ENCODE data around the gene SLC9B1.
"Not testable (repeated sequence)": the region's sequence is repeated elsewhere in the genome, so short reads cannot be mapped to it uniquely, and the experiment has no call there.

SLC9B1 gene

DNA sequence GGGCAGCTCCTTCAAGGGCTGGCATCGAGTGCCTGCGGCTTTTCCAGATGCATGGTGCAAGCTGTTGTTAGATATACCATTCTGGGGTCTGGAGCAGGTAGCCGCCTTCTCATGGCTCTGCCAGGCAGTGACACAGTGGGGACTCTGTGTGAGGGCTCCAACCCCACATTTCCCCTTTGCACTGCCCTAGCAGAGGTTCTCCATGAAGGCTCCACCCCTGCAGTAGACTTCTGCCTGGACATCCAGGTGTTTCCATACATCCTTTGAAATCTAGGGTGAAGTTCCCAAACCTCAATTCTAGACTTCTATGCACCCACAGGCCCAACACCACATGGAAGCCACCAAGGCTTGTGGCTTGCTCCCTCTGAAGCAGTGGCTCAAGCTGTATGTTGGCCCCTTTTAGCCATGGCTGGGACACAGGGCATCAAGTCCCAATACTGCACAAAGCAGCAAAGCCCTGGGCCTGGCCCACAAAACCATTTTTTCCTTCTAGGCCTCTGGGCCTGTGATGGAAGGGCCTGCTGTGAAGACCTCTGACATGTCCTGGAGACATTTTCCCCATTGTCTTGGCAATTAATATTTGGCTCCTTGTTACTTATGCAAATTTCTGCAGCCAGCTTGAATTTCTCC, 141.9 kb downstream of the SLC9B1 start:
- H3K9me3 ChIP-seq (ENCODE audit: control insufficient read depth, insufficient read depth, low read length), result peaks cover 12% of the 10 kb centered on the region
- H3K4me1 ChIP-seq (ENCODE audit: insufficient read depth, low read length); H3K36me3 ChIP-seq (ENCODE audit: insufficient read depth, low read length); H3K9ac ChIP-seq (ENCODE audit: low read depth, low read length): not testable (repeated sequence)

DNA sequence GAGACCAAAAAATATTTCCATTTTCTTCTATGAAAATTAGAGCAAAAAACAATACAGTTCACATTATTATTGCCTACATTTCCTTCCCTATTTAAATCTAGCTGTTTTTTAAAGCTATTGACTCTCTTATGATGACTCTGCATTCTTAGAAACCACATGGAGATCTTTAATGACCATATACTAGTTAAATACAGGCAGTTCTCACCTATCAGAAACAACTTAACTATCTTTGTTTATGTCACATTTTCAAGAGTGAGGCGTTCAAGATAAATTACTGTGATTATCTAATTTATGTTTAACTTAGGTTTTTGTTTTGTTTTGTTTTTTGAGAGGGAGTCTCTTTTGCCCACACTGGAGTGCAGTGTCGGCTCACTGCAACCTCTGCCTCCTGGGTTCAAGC, 147.7 kb downstream of the SLC9B1 start:
- Histone ChIP-seq H3K9ac (ENCODE audit: low read depth, low read length) (no peak overlapping the region), H3K4me1 (ENCODE audit: insufficient read depth, low read length) (0 out of 2 replicates have a peak, but pooled peaks cover 5% of the 10 kb centered on the region), H3K9me3 (ENCODE audit: control insufficient read depth, insufficient read depth, low read length) (peaks cover 9% of the 10 kb centered on the region), H3K36me3 (ENCODE audit: insufficient read depth, low read length) (peaks cover 8% of the 10 kb centered on the region; the same call in 1 of the 2 replicates)

DNA sequence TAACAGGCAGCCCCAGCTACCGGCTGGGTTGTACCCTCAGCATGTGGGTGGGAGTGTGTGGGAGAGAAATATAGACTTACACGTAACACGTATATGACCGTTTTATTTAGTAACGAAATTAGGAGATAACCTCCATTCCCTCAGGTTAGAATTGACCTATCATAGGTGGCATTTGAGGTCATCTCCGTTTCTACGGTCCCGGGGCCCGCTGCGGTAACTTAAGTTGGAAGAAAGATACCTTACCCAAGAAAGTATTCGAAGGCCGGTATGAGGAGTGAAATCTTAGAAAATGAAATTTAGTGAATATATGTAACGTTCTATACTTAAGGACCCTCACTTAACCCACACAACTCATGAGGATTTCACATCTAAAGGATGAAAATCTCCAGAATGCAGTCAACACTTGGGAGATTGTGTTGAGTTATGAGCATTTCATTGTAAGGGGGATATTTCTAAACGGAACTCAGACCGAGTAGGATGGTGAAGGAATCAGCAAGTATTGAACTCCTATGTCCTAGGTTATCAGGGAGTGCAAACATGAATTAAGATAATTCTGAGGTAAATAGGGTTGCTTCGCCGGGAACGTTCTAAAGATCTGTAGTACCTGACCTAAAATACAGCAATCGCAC, 149.8 kb downstream of the SLC9B1 start:
- H3K4me1 ChIP-seq (ENCODE audit: insufficient read depth, low read length), result 0 out of 2 replicates have a peak, but pooled peaks cover 5% of the 10 kb centered on the region

DNA sequence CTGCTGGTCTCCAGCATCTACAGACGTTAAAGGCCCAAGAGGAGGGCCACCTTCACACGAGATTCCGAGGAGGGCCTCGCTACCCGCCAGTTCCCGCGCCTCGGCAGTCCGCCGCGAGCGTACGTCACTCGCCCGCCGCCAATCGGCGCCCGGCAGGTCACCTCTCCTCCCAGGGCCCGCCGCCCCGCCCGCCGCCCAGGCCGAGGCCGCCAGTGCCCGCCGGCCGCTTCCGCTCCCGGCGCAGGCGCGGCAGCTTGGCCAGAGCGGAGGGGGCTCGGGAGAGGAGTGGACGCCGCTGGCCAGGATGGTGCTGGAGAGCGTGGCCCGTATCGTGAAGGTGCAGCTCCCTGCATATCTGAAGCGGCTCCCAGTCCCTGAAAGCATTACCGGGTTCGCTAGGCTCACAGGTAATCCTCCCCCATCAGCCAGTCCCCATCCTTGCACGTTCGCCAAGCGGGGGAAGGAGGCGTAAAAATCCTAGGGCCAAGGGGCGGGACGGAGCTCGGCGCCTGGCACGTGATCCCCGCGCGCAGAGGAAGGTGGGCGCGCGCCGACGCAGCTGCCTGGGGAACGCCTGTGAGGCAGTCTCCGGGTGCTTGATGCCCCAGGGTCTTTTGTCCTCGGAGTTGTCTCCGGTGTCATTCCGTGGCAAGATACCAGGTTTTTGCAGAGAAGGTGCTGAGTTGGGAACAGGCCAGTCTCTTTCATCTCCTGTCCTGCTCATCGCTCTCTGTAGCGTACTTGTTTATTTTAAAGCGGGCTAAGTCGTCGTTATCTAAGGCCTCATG, 150.5 kb downstream of the SLC9B1 start, which contains the start of gene CISD2:
Gene CISD2 (plus strand): TSS at position 212 of the 788 bp plus-strand sequence. CDS start 93 bp downstream, at position 305.
- no peaks in the 10 kb centered on the region for H3K9me3 ChIP-seq (ENCODE audit: control insufficient read depth, insufficient read depth, low read length)
- H3K36me3 ChIP-seq (ENCODE audit: insufficient read depth, low read length), result peaks cover 5% of the 10 kb centered on the region; the same call in 1 of the 2 replicates
- 0 out of 2 replicates have a peak, but pooled peaks cover 5% of the 10 kb centered on the region for H3K4me1 ChIP-seq (ENCODE audit: insufficient read depth, low read length)
- peak within 1 kb of the TSS; percentile 98 for H3K9ac ChIP-seq (ENCODE audit: low read depth, low read length)

More for the DNA sequence above, 149.8 kb downstream of the SLC9B1 start:
- peak overlapping the region; percentile 98 for H3K9ac ChIP-seq (ENCODE audit: low read depth, low read length)
- no peaks in the 10 kb centered on the region for H3K9me3 ChIP-seq (ENCODE audit: control insufficient read depth, insufficient read depth, low read length)
- peaks cover 7% of the 10 kb centered on the region; the same call in 1 of the 2 replicates for H3K36me3 ChIP-seq (ENCODE audit: insufficient read depth, low read length)

DNA sequence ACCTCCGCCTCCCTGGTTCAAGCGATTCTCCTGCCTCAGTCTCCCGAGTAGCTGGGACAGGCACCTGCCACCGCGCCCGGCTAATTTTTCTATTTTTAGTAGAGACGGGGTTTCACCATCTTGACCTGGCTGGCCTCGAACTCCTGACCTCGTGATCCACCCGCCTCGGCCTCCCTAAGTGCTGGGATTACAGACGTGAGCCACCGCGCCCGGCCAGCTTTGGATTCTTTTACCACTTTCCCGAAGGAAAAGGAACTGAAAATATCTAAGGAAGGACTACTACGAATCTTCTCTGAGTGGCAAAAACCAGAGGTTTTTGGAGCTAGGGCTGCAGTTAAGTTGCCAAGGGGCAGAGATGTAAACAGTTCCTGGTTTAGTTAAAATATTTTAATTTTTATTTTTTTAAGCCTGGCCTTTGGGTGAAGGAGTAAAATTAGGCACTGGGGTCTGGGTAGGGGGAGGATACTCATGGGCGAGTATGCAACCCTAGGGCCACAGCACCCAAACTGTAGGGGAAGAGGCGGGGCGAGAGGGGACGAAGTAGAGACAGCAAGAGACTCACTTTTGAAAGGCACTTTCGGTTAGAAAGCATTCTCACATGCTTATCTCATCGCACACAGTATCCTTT, 151.2 kb downstream of the SLC9B1 start:
- Histone ChIP-seq H3K9ac (ENCODE audit: low read depth, low read length) (peak overlapping the region; percentile 98), H3K4me1 (ENCODE audit: insufficient read depth, low read length) (0 out of 2 replicates have a peak, but pooled peaks cover 5% of the 10 kb centered on the region)

DNA sequence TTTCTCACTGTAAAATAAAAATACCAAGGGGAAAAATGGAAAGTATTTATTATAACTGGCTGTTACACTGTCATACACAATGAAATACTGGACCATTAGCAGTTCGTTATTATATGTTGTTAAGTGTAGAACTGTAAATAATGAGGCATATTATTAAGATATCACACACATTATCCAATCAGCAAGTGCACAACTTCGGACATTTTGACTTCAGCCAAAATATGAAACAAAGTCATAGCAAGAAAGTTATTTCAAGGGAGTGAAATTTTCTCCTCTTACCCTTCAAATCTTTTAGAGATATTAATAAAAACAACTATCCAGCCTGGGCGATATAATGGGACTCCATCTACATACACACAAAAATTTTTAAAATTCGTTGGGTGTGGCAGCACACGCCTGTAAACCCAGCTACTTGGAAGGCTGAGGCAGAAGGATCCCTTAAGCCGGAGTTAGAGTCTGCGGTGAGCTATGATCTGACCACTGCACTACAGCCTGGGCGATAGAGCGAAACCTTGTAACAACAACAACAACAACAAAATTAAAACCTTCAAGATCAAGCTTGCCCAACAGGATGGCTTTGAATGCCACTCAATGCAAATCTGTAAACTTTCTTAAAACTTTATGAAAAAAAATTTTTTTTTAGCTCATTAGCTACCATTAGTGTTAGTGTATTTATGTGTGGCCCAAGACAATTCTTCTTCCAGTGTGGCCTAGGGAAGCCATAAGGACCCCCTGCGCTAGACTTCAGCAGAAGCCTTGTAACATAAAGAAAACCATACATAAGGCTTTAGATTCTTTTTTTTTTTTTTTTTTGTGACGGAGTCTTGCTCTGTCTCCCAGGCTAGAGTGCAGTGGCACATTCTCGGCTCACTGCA, 152.0 kb downstream of the SLC9B1 start:
- Histone ChIP-seq H3K9me3 (ENCODE audit: control insufficient read depth, insufficient read depth, low read length) (no peaks in the 10 kb centered on the region), H3K4me1 (ENCODE audit: insufficient read depth, low read length) (0 out of 2 replicates have a peak, but pooled peaks cover 5% of the 10 kb centered on the region), H3K9ac (ENCODE audit: low read depth, low read length) (peak overlapping the region; percentile 98; the same call in 1 of the 2 replicates), H3K36me3 (ENCODE audit: insufficient read depth, low read length) (no peaks in the 10 kb centered on the region)

More for the DNA sequence above, 151.2 kb downstream of the SLC9B1 start:
- Histone ChIP-seq H3K9me3 (ENCODE audit: control insufficient read depth, insufficient read depth, low read length) (no peaks in the 10 kb centered on the region), H3K36me3 (ENCODE audit: insufficient read depth, low read length) (peaks cover 5% of the 10 kb centered on the region; the same call in 1 of the 2 replicates)

DNA sequence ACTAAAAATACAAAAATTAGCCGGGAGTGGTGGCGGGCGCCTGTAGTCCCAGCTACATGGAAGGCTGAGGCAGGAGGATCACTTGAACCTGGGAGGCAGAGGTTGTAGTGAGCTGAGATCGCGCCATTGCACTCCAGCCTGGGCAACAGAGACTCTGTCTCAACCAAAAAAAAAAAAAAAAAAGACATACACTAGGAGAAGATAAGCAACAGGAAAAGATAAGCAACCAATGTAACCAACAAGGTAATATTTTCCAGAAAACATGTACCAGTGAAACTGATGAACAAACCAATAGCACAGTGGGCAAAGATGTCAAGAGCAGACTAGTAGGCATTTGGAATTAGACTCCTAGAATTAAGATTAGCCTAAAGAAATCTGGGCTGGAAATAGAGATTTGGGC, 154.2 kb downstream of the SLC9B1 start:
- not testable (repeated sequence) for H3K9me3 ChIP-seq (ENCODE audit: control insufficient read depth, insufficient read depth, low read length); H3K4me1 ChIP-seq (ENCODE audit: insufficient read depth, low read length); H3K36me3 ChIP-seq (ENCODE audit: insufficient read depth, low read length); H3K9ac ChIP-seq (ENCODE audit: low read depth, low read length)

DNA sequence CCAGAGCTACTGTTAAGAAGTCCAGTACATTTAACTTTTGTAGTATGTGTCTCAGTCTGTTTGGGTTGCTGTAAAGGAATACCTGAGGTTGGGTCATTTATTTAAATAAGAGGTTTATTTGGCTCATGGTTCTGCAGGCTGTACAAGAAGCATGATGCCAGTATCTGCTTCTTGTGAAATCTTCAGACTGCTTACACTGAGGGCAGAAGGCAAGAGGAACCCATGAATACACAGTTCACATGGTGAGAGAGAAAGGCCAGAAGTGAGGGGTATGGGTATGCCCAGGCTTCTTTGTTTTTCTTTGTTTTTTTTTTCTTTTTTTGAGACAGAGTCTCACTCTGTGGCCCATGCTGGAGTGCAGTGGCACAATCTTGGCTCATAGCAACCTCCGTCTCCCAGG, 156.8 kb downstream of the SLC9B1 start:
- H3K9me3 ChIP-seq (ENCODE audit: control insufficient read depth, insufficient read depth, low read length), result peaks cover 17% of the 10 kb centered on the region; the same call in 1 of the 2 replicates
- H3K36me3 ChIP-seq (ENCODE audit: insufficient read depth, low read length), result no peaks in the 10 kb centered on the region; the same call in 1 of the 2 replicates
- no peak overlapping the region for H3K9ac ChIP-seq (ENCODE audit: low read depth, low read length)
- no peaks in the 10 kb centered on the region for H3K4me1 ChIP-seq (ENCODE audit: insufficient read depth, low read length)

DNA sequence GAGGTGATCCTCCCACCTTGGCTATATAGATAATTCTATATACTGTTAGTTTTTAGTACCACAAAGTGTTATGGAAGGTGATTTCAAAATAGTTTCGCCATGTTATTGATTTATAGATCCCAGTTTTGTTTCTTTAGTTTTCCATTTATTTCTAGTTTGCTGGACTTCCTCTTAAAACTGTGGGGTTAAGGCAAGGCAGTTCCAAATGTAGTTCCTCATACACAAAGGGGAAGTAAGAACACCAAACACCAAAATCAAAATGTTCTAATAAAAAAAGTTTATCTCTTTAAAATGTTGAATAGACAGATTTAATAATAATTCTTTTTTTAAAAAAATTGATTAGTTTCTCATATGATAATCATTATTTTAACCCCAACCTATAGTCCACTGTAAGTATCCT, 157.5 kb downstream of the SLC9B1 start:
- H3K36me3 ChIP-seq (ENCODE audit: insufficient read depth, low read length), result no peaks in the 10 kb centered on the region; the same call in 1 of the 2 replicates
- no peaks in the 10 kb centered on the region for H3K4me1 ChIP-seq (ENCODE audit: insufficient read depth, low read length)

DNA sequence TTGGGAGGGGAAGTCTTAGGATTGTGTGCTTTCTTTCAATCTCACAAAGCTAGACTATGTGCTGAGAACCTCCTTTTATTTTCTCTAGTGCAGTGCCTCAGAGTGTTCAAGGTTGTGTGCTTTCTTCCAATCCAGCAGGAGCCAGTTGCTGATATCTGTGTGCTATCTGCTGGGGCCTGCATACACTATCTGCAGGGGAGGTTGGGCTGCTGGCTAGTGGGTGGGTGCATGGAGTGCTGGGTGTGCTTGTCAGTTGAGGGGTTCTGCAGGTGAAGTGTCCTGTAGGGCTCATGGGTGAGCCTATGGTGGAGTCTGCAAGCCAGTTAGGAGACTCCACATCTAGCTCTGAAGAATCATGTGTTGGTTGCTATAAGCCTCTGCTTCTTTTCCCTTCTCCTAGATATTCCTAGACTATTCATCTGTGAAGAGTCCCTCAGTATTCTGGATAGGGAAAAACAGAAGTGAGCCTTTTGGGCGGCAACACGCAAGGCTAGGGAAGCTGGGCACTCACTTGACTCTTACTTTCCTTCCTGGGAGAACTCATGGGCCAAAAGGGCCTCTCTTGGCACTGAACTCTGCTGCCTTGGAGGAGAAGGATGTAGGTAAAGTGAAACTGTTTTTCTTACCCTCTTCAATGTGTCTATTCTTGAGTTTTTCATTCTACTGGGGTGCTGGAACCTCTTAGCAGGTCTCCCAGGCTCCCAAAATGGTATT, 158.7 kb downstream of the SLC9B1 start:
- H3K9ac ChIP-seq (ENCODE audit: low read depth, low read length), result no peak overlapping the region
- no peaks in the 10 kb centered on the region for H3K4me1 ChIP-seq (ENCODE audit: insufficient read depth, low read length)
- H3K36me3 ChIP-seq (ENCODE audit: insufficient read depth, low read length), result no peaks in the 10 kb centered on the region; the same call in 1 of the 2 replicates
- peaks cover 17% of the 10 kb centered on the region; the same call in 1 of the 2 replicates for H3K9me3 ChIP-seq (ENCODE audit: control insufficient read depth, insufficient read depth, low read length)

More for the DNA sequence above, 157.5 kb downstream of the SLC9B1 start:
- Histone ChIP-seq H3K9ac (ENCODE audit: low read depth, low read length) (no peak overlapping the region), H3K9me3 (ENCODE audit: control insufficient read depth, insufficient read depth, low read length) (peaks cover 17% of the 10 kb centered on the region; the same call in 1 of the 2 replicates)

DNA sequence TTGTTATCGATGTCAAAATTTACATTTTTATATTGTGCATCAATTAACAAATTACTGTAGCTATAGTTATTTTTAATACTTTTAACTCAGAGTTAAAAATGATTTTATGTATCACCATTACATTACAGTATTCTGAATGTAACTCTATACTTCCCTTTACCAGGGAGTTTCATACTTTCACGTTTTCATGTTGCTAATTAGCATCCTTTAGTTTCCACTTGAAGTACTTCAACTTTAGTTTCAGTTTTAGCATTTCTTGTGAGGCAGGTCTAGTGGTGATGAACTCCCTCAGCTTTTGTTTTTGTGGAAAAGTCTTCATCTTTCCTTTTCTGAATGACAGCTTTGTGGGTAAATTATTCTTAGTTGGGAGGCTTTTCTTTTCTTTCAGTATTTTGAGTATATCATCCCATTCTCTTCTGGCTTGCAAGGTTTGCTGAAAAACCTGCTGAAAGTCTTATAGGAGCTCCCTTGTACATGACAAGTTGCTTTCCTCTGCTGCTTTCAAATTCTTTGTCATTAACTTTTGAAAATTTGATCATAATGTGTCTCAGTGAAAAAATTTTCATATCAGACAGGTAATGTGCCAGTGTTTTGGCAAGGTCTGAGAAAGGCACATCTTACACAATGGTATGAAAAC, 160.6 kb downstream of the SLC9B1 start:
- no peaks in the 10 kb centered on the region; the same call in 1 of the 2 replicates for H3K36me3 ChIP-seq (ENCODE audit: insufficient read depth, low read length)
- H3K9me3 ChIP-seq (ENCODE audit: control insufficient read depth, insufficient read depth, low read length), result peaks cover 17% of the 10 kb centered on the region; the same call in 1 of the 2 replicates
- H3K9ac ChIP-seq (ENCODE audit: low read depth, low read length), result no peak overlapping the region
- no peaks in the 10 kb centered on the region for H3K4me1 ChIP-seq (ENCODE audit: insufficient read depth, low read length)

Data from ES-I3 (cell line).